H9 (cell line): ENCODE results near the gene ARHGAP1. TPM values are rescaled to one million over a fixed set of nuclear protein-coding genes. Genes with fewer than 3 reads are reported as not detected.

ENCODE experiments used
- DNase-seq: peaks from one replicate; pipeline ENCODE4 v3.0.0-alpha.2; 2017
- H2AFZ ChIP-seq: one replicate; pipeline ENCODE4 v1.6.1; 2013; ENCODE audit warnings: mild to moderate bottlenecking, low read length, control low read depth, moderate library complexity
- H2AK5ac ChIP-seq: 2 replicates; pipeline ENCODE4 v1.6.1; 2013; ENCODE audit warnings: low read length, control low read depth, mixed read lengths; ENCODE audit not compliant: insufficient read length
- H2BK120ac ChIP-seq: one replicate; pipeline ENCODE4 v1.6.1; 2013; ENCODE audit warnings: low read depth, mild to moderate bottlenecking, low read length, control low read depth, inconsistent platforms; ENCODE audit not compliant: poor library complexity, severe bottlenecking
- H2BK12ac ChIP-seq: 2 replicates; pipeline ENCODE4 v1.6.1; 2013; ENCODE audit warnings: low read length, control low read depth, mixed read lengths, low read depth; ENCODE audit not compliant: insufficient read length
- H2BK15ac ChIP-seq: 2 replicates; pipeline ENCODE4 v1.6.1; 2013; ENCODE audit warnings: low read depth, low read length, control low read depth
- H2BK20ac ChIP-seq: one replicate; pipeline ENCODE4 v1.6.1; 2013; ENCODE audit warnings: low read depth, mild to moderate bottlenecking, low read length, control low read depth, inconsistent platforms; ENCODE audit not compliant: poor library complexity, severe bottlenecking
- H2BK5ac ChIP-seq: 2 replicates; pipeline ENCODE4 v1.6.1; 2013; ENCODE audit warnings: low read length, control low read depth, mixed read lengths; ENCODE audit not compliant: insufficient read length
- H3K14ac ChIP-seq: 2 replicates; pipeline ENCODE4 v1.6.1; 2013; ENCODE audit warnings: low read length, control low read depth; ENCODE audit not compliant: insufficient read depth
- H3K18ac ChIP-seq: 2 replicates; pipeline ENCODE4 v1.6.1; 2013; ENCODE audit warnings: low read depth, mild to moderate bottlenecking, mixed read lengths, low read length, control low read depth; ENCODE audit not compliant: insufficient read length
- H3K23ac ChIP-seq: 2 replicates; pipeline ENCODE4 v1.6.1; 2013; ENCODE audit warnings: low read length, control low read depth, mixed read lengths, low read depth; ENCODE audit not compliant: insufficient read length
- H3K23me2 ChIP-seq: 2 replicates; pipeline ENCODE4 v1.6.1; 2013; ENCODE audit warnings: low read depth, mild to moderate bottlenecking, mixed read lengths, low read length, control low read depth; ENCODE audit not compliant: insufficient read length, poor library complexity, severe bottlenecking
- H3K27ac ChIP-seq: 2 replicates; pipeline ENCODE4 v1.5.1; 2013; ENCODE audit warnings: low read length, control low read depth, mixed read lengths, low read depth; ENCODE audit not compliant: insufficient read length
- H3K27me3 ChIP-seq: 2 replicates; pipeline ENCODE4 v1.6.1; 2013; ENCODE audit warnings: low read length, control low read depth, inconsistent platforms; ENCODE audit not compliant: insufficient read depth
- H3K4ac ChIP-seq: 2 replicates; pipeline ENCODE4 v1.6.1; 2013; ENCODE audit warnings: low read depth, mild to moderate bottlenecking, control low read depth, inconsistent platforms, low read length, moderate library complexity
- H3K4me1 ChIP-seq: 2 replicates; pipeline ENCODE4 v1.6.1; 2013; ENCODE audit warnings: low read length, control low read depth, inconsistent platforms; ENCODE audit not compliant: insufficient read depth
- H3K4me2 ChIP-seq: 2 replicates; pipeline ENCODE4 v1.6.1; 2013; ENCODE audit warnings: low read length, control low read depth, mixed read lengths; ENCODE audit not compliant: insufficient read length, insufficient read depth
- H3K56ac ChIP-seq: 2 replicates; pipeline ENCODE4 v1.6.1; 2013; ENCODE audit warnings: low read depth, mild to moderate bottlenecking, mixed read lengths, low read length, control low read depth; ENCODE audit not compliant: insufficient read length
- H3K79me1 ChIP-seq: 2 replicates; pipeline ENCODE4 v1.6.1; 2013; ENCODE audit warnings: low read depth, mild to moderate bottlenecking, moderate library complexity, low read length, control low read depth, inconsistent platforms; ENCODE audit not compliant: insufficient read depth, poor library complexity, severe bottlenecking
- H3K79me2 ChIP-seq: 2 replicates; pipeline ENCODE4 v1.6.1; 2013; ENCODE audit warnings: low read length, control low read depth, inconsistent platforms; ENCODE audit not compliant: insufficient read depth
- H3K9ac ChIP-seq: 2 replicates; pipeline ENCODE4 v1.6.1; 2013; ENCODE audit warnings: low read length, control low read depth, mixed read lengths; ENCODE audit not compliant: insufficient read length; ENCODE audit errors: extremely low read depth
- H3K9me3 ChIP-seq: one replicate; pipeline ENCODE4 v1.6.1; 2013; ENCODE audit warnings: low read depth, low read length, inconsistent platforms; ENCODE audit not compliant: control insufficient read depth
- H3T11ph ChIP-seq: one replicate; pipeline ENCODE4 v1.6.1; 2013; ENCODE audit warnings: mild to moderate bottlenecking, low read length, control low read depth, inconsistent platforms
- H4K20me1 ChIP-seq: one replicate; pipeline ENCODE4 v1.6.1; 2013; ENCODE audit not compliant: control insufficient read depth, insufficient read length, insufficient read depth
- H4K5ac ChIP-seq: 2 replicates; pipeline ENCODE4 v1.6.1; 2013; ENCODE audit warnings: low read depth, mild to moderate bottlenecking, mixed read lengths, low read length, control low read depth; ENCODE audit not compliant: insufficient read length
- H4K8ac ChIP-seq: replicated peaks from 2 replicates; pipeline ENCODE4 v1.6.1; 2013; ENCODE audit warnings: low read length, control low read depth, mixed read lengths, low read depth; ENCODE audit not compliant: insufficient read length
- H4K91ac ChIP-seq: 2 replicates; pipeline ENCODE4 v1.6.1; 2013; ENCODE audit warnings: low read depth, mild to moderate bottlenecking, moderate library complexity, mixed read lengths, low read length, control low read depth; ENCODE audit not compliant: insufficient read length
- H3K27ac Mint-ChIP-seq, 3 experiments: 2 replicates in 2 of 3; 3 replicates in 1 of 3; pipeline ENCODE4 v1.8.0; 2020 to 2021; ENCODE audit warnings: mixed read lengths in 3 of 3, mild to moderate bottlenecking in 1 of 3, moderate library complexity in 1 of 3
- H3K27me3 Mint-ChIP-seq: 2 replicates; pipeline ENCODE4 v1.8.0; 2021; ENCODE audit warnings: low read depth, mild to moderate bottlenecking, moderate library complexity, mixed read lengths
- H3K36me3 Mint-ChIP-seq, 3 experiments: 2 replicates in 2 of 3; 3 replicates in 1 of 3; pipeline ENCODE4 v1.8.0; 2020 to 2021; ENCODE audit warnings: low read depth in 3 of 3, mixed read lengths in 3 of 3; ENCODE audit not compliant: insufficient read depth in 1 of 3
- H3K4me1 Mint-ChIP-seq, 2 experiments: 2 replicates each; pipeline ENCODE4 v1.8.0; 2020; ENCODE audit warnings: mixed read lengths in 2 of 2
- H3K4me3 Mint-ChIP-seq, 2 experiments: 2 replicates in 1 of 2; 3 replicates in 1 of 2; pipeline ENCODE4 v1.8.0; 2020 to 2021; ENCODE audit warnings: mild to moderate bottlenecking in 2 of 2, mixed read lengths in 2 of 2, moderate library complexity in 1 of 2
- H3K9me3 Mint-ChIP-seq, 2 experiments: 2 replicates in 1 of 2; 3 replicates in 1 of 2; pipeline ENCODE4 v1.8.0; 2020; ENCODE audit warnings: mild to moderate bottlenecking in 2 of 2, mixed read lengths in 2 of 2, moderate library complexity in 1 of 2
- WGBS: extraction: QIAGEN DNeasy Blood & Tissue Kit; methylation state at CpG from one replicate; pipeline ENCODE4 v1.1.7; 2013; ENCODE audit warnings: missing lambda C conversion rate, low lambda C conversion rate, mixed read lengths; ENCODE audit not compliant: insufficient read length; ENCODE audit errors: extremely low coverage; 5-methylcytosine and 5-hydroxymethylcytosine counted together
- total RNA-seq: library from RNA; stranded (reverse); gene quantifications from 2 replicates; pipeline ENCODE4 v1.2.1, GENCODE V29; 2021
- TF ChIP-seq, protein P1 (sequence below): fragments of 200-600 bp; sonication (generic); conservative IDR thresholded peaks from 3 replicates; pipeline ENCODE4 v1.8.0; 2021; ENCODE audit warnings: antibody characterized with exemption, mild to moderate bottlenecking

The ARHGAP1 gene
- total RNA-seq, 1 experiment from 2014 or later = 45.3 TPM

DNA sequence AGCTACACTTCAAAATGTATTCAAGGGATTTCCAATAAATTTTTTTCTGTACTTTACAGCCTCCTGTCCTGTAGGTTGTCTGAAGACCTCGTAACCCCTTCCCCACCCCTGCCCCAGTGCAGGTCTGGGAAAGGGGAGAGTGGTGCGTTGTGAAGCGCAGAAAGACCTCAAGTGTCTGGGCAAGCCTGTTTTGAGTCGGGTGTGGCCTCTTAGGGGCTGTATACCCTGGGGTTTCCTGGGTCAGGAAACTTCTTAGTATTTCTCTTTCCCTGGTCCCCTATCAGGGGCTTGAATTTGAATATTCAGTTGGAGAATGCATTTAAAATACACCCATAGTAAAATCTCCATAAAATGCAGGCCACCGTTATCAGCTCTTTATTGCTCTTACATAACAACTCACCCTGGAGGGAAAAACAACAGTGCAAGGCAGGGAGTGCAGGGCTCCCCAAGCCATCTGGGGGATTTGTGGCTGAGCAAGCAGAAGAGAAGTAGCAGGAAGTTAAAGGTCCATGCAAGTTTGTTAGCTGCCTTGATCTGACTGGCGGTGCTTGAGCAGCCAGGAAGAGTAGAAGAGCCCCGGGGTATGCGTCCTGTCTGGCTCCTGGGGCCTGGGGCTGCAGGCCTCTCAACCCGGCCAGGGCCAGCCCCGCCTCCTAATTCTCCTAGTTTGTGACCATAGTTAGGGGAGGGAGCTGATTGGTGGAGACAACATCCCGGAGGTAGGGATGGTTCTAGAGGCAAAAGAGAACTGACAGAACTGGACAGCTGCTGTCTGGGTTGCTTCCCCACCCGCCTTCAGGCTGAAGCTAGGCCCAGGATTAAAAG, 25.7 kb downstream of the ARHGAP1 start:
- no peak overlapping the region for H2BK12ac ChIP-seq
- no peak overlapping the region for H3K56ac ChIP-seq
- Mint-ChIP-seq H3K36me3 (peaks cover 17 to 38% (median 34%) of the 10 kb centered on the region in 3 experiments; a peak in 6 of 7 replicates), H3K27ac (peak overlapping the region; percentile 86 to 94 (median 94)), H3K4me1 (peaks cover 14 to 16% of the 10 kb centered on the region in 2 experiments), H3K4me3 (peak overlapping the region in 1 of 2 experiments; percentile 54; a peak in 4 of 5 replicates), H3K9me3 (no peaks in the 10 kb centered on the region), H3K27me3 (no peaks in the 10 kb centered on the region; the same call in 1 of the 2 replicates)
- H3K23ac ChIP-seq = no peak overlapping the region
- no peaks in the 10 kb centered on the region for H4K20me1 ChIP-seq
- no peak overlapping the region for H3T11ph ChIP-seq
- H3K14ac ChIP-seq = no peak overlapping the region
- no peaks in the 10 kb centered on the region for H3K4me1 ChIP-seq
- no peak overlapping the region for H2BK20ac ChIP-seq
- no peak overlapping the region for H3K18ac ChIP-seq
- H3K4me2 ChIP-seq = peak overlapping the region; percentile 5
- WGBS = no CpG with 5 or more reads among the region's 12 CpGs
- no peak overlapping the region for H3K27ac ChIP-seq
- no peaks in the 10 kb centered on the region for H3K27me3 ChIP-seq
- no peak overlapping the region for H3K9ac ChIP-seq
- peak; percentile 92 for DNase-seq
- H2BK15ac ChIP-seq = no peak overlapping the region
- H3K23me2 ChIP-seq = no peaks in the 10 kb centered on the region
- no peak overlapping the region for H2AK5ac ChIP-seq
- H3K79me2 ChIP-seq = no peaks in the 10 kb centered on the region
- H2AFZ ChIP-seq = no peak overlapping the region
- no peak overlapping the region for H4K8ac ChIP-seq
- no peaks in the 10 kb centered on the region for H3K9me3 ChIP-seq
- no peak overlapping the region for H2BK5ac ChIP-seq
- TF ChIP-seq, protein P1, sequence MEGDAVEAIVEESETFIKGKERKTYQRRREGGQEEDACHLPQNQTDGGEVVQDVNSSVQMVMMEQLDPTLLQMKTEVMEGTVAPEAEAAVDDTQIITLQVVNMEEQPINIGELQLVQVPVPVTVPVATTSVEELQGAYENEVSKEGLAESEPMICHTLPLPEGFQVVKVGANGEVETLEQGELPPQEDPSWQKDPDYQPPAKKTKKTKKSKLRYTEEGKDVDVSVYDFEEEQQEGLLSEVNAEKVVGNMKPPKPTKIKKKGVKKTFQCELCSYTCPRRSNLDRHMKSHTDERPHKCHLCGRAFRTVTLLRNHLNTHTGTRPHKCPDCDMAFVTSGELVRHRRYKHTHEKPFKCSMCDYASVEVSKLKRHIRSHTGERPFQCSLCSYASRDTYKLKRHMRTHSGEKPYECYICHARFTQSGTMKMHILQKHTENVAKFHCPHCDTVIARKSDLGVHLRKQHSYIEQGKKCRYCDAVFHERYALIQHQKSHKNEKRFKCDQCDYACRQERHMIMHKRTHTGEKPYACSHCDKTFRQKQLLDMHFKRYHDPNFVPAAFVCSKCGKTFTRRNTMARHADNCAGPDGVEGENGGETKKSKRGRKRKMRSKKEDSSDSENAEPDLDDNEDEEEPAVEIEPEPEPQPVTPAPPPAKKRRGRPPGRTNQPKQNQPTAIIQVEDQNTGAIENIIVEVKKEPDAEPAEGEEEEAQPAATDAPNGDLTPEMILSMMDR = no peak
- no peak overlapping the region for H4K91ac ChIP-seq
- H3K4ac ChIP-seq = no peak overlapping the region
- no peak overlapping the region for H4K5ac ChIP-seq
- no peak overlapping the region for H2BK120ac ChIP-seq
- H3K79me1 ChIP-seq = no peaks in the 10 kb centered on the region
